NCI-H524 treated with DMSO at 0.1 percent for 48 hours (cell line): ENCODE data around the gene TMEM266.
A peak's percentile ranks its signal among the peaks of the same experiment; 100 is the strongest.
"Not testable (repeated sequence)": the region's sequence is repeated elsewhere in the genome, so short reads cannot be mapped to it uniquely, and the experiment has no call there.

Source experiments
- DNase-seq: peaks from one replicate; lab custom pipeline; 2025; lab: John Stamatoyannopoulos, UW

TMEM266 gene

GRCh38 chr15:76059320-76060117 is at the start of gene TMEM266:
Gene TMEM266 (plus strand): TSS chr15:76059985. CDS start chr15:76134264, 74,279 bp downstream.
- no peak for DNase-seq

GRCh38 chr15:76010613-76011012 is 49.2 kb upstream of the TMEM266 start:
- no peak for DNase-seq

- no peak for DNase-seq
These were observed 47.9 kb upstream of the TMEM266 start, which contains the start of gene NRG4 for GRCh38 chr15:76011627-76012551. Gene NRG4 (minus strand): TSS chr15:76012424. CDS start chr15:76011230, 1,194 bp downstream.

- not testable (repeated sequence) for DNase-seq
These were observed 46.3 kb upstream of the TMEM266 start for GRCh38 chr15:76013470-76013869.

DNA sequence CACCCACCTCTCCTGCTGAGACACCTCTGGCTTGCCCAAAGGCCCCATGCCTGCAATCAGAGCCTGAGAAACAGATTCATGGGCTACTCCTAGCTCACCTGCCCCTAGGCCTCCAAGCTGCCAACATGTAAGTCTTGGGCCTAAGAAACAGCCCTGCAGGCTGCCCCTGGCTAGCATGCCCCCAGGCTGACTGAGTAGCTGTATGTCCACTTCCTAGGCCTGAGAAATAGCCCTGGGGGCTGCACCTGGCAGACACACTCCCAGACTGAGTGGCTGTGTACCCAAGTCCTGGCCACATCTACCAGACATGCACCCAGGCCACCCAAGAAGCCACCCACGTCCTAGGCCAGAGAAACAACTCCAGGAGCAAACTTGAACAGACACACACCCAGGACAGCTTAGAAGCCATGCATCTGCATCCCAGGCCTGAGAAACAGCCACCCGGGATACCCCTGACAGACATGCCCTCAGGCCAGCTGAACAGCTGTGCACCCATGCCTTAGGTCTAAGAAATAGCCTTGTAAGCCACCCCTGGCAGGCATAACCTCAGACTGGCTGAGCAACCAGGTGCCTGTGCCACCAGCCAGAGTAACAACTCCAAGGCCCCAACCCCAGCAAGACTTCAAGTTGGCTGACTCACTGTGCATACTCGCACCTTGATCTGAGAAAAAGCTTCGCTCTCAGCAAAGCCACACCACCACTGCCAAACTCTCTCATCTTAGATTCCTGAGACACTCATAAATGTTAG is 35.6 kb upstream of the TMEM266 start:
- DNase-seq = no peak

- no peak for DNase-seq
These were observed 27.7 kb upstream of the TMEM266 start for GRCh38 chr15:76032046-76032445.

- no peak for DNase-seq
These were observed 26.3 kb upstream of the TMEM266 start for GRCh38 chr15:76033438-76033837.

GRCh38 chr15:76034111-76034510 is 25.7 kb upstream of the TMEM266 start:
- no peak for DNase-seq

DNA sequence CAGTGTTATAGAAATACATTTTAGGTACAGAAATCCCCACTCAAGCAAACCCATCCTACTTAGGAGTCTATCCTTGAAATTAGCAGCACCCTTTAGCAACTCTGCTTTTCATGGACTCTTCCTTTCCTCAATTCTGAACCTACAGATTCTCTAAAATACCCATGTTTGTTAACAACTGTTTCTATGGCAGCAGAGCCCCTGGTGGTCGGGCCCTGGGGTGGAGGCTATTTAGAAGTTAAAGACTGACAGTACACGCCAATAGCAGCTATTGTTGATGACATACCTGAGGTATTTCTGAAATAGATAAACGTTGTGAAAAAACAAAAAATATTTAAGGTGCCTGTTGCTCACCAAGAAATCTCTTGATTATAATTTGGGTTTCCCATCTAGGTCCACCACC is 24.2 kb upstream of the TMEM266 start:
- no peak for DNase-seq

DNA sequence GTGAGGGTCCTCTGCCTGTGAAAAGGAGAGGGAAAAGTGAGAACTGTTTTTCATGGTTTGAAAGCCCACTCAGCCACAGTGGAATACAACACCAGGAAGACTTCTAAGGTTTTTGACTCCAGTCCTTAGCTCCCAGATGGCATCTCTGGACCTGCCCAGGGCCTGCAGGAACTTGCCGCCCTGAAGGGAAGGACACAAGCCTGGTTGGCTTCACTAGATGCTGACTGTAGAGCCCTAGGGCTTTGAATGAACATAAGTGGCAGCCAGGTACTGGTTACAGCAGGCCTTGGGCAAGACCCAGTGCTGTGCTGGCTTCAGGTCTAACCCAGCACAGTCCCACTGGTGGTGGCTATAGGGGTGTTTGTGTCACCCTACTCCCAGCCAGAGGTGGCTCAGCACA is 21.3 kb upstream of the TMEM266 start:
- DNase-seq = no peak

DNA sequence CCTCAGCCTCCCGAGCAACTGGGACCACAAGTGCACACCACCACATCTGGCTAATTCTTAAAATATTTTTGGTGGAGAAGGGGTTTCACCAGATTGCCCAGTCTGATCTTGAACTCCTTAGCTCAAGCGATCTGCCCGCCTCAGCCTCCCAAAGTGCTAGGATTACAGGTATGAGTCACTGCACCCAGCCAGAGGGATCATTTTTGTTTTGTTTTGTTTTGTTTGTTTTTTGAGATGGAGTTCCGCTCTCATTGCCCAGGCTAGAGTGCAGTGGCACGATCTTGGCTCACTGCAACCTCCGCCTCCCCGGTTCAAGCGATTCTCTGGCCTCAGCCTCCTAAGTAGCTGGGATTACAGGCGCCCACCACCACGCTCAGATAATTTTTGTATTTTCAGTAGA is 5.6 kb upstream of the TMEM266 start:
- DNase-seq = not testable (repeated sequence)

- DNase-seq = no peak
These were observed 2.9 kb upstream of the TMEM266 start for GRCh38 chr15:76056931-76057330.

DNA sequence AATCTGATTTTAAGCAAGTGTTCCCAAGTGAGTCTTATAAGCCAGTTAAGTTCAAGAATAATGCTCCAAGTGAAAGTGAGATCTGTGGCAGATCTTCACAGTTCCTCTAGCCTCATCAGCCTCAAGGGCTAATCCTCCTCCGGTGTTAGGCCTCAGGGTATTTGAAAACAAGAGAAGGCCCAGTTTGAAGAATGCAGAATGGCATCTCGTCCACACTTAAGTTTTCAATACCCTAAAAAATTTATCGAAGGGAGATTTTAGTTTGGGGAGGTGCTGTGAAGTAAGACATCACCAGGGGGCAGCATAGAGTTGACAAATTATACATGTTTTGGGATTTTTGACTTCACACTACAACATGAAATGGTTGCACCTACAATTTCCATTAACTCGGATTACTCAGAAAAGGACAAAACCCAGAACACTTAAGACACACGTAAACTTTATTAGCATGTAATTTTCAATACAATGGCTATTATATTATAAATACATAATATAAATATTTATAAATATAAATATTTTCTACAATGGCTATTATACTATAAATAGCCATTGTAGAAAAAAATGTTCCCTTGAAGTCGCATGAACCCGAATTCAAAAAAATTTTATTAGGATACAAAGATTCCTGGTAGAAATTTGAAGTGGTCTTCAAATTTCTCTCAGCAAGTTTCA is 2.3 kb upstream of the TMEM266 start:
- no peak for DNase-seq

GRCh38 chr15:76058714-76059319 is 968 bp upstream of the TMEM266 start:
- peak; percentile 20 for DNase-seq

- DNase-seq = no peak
These were observed 569 bp downstream of the TMEM266 start for GRCh38 chr15:76060118-76060989.

GRCh38 chr15:76061700-76062099 is 1.9 kb downstream of the TMEM266 start:
- no peak for DNase-seq

DNA sequence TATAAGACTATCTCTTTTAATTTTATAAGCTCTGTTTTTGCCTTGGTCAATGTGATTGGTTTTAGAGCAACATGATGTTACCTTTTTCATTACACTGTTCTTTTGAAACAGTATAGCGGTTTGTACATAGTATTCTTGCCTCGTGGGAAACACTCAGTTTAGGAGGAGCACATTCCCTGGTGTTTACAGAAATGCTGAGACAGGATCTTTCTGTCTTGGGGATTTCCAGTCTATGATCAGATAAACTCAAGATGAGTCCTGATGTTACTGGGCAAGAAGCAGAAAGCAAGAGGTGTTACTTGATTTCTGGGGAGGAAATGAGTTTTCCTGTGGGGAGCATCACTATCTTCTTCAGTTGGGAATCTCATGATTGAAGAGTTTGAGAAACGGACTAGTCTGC is 2.5 kb downstream of the TMEM266 start:
- no peak for DNase-seq

GRCh38 chr15:76064375-76064774 is 4.6 kb downstream of the TMEM266 start:
- no peak for DNase-seq

DNA sequence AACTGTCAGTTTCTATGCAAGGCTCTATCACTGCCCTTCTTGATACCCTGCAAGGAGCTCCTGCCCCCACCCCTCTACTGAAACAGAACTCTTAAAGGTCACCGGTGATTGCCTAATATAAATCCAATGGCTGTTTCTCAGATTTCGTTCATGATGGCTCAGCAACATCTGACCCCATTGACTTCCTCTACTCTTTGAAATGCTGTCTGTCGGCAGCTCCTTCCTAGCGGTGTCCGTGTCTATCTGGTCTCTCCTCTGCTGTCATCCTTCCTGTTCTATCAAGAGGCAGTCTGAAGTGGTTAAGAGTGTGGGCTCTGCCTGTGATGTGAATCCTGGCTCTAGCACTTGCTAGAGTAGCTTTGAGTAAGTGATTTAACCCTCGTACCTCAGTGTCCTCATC is 5.5 kb downstream of the TMEM266 start:
- no peak for DNase-seq

- no peak for DNase-seq
These were observed 6.0 kb downstream of the TMEM266 start for GRCh38 chr15:76065793-76066192.
